UCSD-AML1 (cell line): ENCODE results near the gene KBTBD13.
"Not testable (repeated sequence)": the region's sequence is repeated elsewhere in the genome, so short reads cannot be mapped to it uniquely, and the experiment has no call there.

Experiments
- DNase-seq: peaks from one replicate; lab custom pipeline; 2025; ENCODE audit not compliant: unreplicated experiment; lab: John Stamatoyannopoulos, UW

KBTBD13 gene

DNA sequence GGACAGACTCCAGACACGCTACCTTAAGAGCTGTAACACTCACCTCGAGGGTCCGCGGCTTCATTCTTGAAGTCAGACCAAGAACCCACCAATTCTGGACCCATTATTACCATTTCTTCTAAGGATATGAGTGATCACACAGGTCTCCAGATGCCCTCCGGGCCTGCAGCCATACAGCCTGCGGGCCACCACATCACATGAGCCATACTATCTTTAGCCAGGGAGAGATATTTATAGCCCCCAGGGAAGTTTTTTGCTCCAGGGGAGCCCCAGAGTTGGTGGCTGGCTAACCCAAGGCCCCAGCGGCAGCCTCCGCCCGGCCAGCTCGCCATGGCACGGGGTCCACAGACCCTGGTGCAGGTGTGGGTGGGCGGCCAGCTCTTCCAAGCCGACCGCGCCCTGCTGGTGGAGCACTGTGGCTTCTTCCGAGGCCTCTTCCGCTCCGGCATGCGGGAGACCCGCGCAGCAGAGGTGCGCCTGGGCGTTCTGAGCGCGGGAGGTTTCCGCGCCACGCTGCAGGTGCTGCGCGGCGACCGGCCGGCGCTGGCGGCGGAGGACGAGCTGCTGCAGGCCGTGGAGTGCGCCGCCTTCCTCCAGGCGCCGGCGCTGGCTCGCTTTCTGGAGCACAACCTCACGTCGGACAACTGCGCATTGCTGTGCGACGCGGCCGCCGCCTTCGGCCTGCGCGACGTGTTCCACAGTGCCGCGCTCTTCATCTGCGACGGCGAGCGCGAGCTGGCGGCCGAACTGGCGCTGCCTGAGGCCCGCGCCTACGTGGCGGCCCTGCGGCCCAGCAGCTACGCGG, at the start of gene KBTBD13:
KBTBD13 (plus strand) TSS at position 261 of the 805 bp plus-strand sequence; CDS start at position 331, 70 bp downstream.
- no peak for DNase-seq

DNA sequence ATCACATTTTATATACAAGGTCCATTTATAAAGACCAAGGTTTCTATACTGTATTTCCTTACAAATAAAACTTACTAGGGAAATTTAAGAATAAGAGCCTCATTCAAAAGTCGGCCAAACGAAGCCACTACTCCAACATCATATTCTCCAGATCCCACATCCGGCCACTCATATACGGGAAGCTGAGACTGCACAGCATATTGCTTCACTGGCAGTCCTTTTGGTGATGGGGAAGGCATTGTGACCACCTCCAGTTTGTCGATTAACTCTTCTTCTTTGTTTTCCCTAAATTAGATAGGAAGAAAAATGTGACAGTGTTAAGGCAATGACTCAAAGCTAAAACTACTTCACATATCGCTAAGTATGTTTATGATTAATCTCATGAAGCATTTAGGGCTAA, 49.8 kb upstream of the KBTBD13 start:
- no peak for DNase-seq

DNA sequence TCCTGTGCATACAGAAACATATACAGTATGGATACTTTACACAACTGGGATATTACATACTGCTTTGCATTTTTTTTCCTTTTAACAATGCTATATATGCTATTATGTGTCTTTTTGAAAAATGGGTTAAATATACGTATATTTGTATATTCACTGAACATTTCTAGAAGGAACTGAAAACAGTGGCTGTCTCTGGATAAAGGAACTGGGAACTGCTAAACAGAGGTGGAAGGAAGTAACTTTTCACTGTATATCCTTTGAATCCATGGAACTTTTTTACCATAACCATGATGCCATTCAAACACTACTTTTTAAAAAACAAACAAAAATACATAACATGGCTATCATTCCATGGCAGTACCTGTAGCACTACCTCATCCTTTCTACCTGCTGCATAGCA, 49.0 kb upstream of the KBTBD13 start:
- no peak for DNase-seq

- no peak for DNase-seq
Measured at GRCh38 chr15:65028338-65028737, 48.2 kb upstream of the KBTBD13 start.

GRCh38 chr15:65028921-65029735, 47.4 kb upstream of the KBTBD13 start, which contains the start of gene MTFMT:
TSS of gene MTFMT (minus strand) at chr15:65029639. CDS start at chr15:65029613, 26 bp downstream.
- DNase-seq = peak; percentile 89

- no peak for DNase-seq
Measured at GRCh38 chr15:65029736-65030208, 46.8 kb upstream of the KBTBD13 start.

GRCh38 chr15:65032801-65033537, 43.6 kb upstream of the KBTBD13 start:
- DNase-seq = no peak

DNA sequence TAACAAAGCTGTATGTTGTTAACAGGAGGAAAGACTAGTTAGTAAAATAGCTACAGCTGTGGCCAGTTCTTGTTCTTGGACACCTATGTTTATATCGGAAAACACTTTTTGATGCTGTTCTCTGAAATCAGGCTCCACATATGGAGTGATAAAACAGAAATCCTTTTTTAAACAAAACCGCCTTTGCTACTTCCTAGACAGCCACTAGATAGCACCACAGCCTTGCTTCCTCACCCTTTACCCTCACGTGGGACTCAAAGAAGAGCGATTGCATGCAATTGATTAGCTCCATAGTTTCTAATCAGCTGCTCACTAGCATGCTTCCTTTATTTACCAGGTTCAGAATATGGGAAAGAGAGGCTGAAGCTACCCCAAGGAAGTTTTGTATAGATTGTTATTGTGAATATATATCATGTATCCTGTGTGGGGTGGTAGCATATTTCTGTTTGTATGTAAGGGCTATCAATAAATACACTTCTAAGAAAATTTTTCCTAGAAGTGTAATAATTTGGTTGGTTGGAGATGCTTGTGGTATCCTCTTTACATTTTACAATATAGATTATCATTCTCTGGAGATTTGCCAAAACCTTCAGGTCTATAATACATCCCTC, 42.8 kb upstream of the KBTBD13 start:
- no peak for DNase-seq

DNA sequence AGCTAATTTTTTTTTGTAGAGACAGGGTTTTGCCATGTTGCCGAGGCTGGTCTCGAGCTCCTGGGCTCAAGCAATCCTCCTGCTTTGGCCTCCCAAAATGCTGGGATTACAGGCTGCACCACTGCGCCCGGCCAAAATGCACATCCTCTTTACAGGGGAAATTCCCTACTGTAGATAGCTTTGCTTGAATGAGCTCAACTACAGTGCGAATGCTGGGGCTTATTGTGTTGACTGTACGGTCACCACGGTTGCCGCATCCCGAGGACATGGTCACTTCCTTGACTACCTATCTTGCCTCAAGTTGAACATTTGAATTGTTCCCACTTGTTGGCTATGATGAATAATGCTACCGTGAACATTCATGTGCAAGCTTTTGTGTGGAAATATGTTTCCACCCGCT, 41.8 kb upstream of the KBTBD13 start:
- no peak for DNase-seq

DNA sequence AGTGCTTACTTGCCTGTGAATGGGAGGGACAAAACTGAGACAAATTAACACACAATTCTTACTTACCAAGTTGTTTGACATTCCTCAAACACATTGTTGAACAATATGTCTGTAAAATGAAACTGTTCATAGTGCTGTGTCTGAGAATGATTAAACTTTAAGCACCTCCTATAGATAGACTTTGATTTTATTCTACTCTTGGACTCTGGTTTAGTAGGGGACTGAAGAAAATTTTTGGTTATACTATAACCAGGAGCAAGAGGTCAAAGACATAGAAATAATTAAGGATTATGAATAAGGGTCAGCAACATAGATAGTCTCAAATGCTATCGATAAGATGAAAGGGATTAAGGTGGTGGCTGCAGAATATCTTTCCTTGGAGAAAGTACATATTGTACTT, 39.2 kb upstream of the KBTBD13 start:
- no peak for DNase-seq

DNA sequence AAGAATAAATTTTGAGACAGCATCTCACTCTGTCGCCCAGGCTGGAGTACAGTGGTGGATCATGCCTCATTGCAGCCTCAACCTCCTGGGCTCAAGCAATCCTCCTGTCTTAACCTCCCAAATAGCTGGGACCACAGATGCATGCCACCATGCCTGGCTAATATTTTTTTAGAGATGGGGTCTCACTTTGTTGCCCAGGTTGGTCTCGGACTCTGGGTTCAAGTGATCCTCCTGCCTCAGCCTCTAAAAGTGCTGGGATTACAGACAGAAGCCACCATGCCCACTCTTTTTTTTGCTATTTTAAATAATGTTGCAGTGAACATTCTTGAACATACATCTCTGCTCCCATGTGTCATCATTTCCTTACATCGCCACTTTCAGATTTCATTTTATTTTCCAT, 38.1 kb upstream of the KBTBD13 start:
- no peak for DNase-seq

- DNase-seq = no peak
Measured at GRCh38 chr15:65038836-65039235, 37.7 kb upstream of the KBTBD13 start.

DNA sequence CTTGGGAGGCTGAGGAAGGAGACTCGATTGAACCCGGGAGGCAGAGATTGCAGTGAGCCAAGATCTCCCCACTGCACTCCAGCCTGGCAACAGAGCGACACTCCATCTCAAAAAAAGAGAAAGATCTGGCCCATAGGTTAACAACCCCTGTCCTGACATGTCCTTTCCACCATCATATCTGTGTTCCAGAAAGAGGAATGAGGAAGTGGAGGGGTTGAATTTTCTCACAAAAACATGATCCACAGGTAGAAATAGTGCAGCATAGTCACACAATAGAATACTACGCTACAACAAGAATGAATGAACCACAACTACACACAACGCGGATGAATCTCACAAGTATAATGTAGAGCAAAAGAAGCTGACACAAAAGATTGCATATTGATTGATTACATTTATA, 36.1 kb upstream of the KBTBD13 start:
- DNase-seq = no peak

DNA sequence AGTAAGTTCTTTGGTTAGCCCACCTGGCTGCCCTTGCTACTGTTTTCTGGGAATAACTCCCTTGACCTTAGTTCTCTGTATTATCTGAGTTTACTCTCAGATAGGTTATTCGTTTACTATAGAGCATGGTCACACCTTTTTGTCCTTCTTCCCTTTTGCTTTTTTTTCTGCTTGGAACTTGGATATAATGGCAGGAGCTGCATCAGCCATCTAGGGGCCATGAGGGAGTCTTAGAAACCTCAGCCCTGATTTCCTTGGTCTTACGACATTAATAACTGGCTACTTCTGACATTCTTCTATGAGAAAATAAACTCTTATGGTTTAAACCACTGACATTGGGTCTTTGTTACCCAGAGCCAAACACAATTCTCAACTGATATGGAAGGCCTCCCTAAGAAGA, 34.8 kb upstream of the KBTBD13 start:
- DNase-seq = no peak

- no peak for DNase-seq
Measured at GRCh38 chr15:65042776-65043327, 33.7 kb upstream of the KBTBD13 start.

DNA sequence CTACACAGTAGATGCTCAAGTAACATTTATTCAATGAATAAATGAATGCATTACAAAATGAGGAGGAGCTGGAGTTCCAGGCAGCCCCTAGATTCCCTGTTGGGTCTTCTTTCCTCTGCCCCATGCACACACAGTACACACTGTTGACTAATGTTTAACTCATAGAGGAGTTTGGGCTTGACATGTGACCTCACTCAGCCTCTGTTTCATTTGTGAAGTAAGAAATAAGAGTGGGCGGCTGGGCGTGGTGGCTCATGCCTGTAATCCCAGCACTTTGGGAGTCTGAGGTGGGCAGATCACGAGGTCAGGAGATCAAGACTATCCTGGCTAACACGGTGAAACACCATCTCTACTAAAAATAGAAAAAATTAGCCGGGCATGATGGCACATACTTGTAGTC, 32.3 kb upstream of the KBTBD13 start:
- DNase-seq = not testable (repeated sequence)

GRCh38 chr15:65044724-65045481, 31.6 kb upstream of the KBTBD13 start, which contains the start of gene SLC51B:
TSS of gene SLC51B (plus strand) at chr15:65045387. CDS start at chr15:65050005, 4,618 bp downstream.
- no peak for DNase-seq

DNA sequence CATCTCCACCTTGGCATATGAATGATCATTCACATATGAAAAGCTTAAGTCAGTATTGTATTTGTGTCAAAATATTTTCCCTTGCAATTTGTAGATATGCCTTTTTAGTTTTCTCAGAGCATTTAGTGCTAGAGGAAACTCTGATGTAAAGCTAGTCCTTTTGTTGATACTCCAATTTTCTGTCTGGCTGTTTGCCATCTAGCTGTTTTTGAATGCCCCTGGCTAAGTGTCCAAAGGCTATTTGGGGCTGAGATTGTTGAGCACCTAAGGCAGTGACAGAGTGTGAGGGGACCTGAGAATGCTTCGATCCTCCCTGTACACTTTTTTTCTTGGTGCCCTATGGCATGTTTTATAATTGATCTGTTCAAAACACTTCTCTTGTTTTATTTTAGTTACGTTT, 28.3 kb upstream of the KBTBD13 start:
- no peak for DNase-seq

DNA sequence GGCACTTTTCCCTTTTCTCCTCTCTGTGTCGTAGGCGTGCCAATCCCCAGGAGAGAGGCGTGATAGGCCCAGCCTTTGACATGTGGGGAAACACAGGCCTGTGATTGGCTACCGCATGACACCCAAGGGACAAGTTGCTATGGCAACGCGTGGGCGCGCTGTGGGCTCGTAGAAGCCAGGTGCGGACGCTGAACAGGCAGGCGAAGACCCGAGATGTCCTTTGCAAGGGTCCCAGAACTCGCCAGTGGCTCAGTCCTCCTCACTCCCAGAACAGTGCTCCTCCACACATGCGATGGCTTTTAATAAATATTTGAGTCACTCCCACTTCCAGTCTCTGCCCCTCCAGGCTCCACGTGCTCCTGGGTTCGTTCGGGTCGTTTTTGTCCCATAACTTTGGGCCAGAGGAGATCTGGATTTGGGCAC, 27.1 kb upstream of the KBTBD13 start:
- DNase-seq = peak; percentile 85

- no peak for DNase-seq
Measured at GRCh38 chr15:65050270-65050669, 26.3 kb upstream of the KBTBD13 start.
